NCI-H69 (cell line): ENCODE results near the gene PGRMC2.
A peak's percentile ranks its signal among the peaks of the same experiment; 100 is the strongest.

Source experiments
- DNase-seq: peaks from one replicate; lab custom pipeline; 2025; lab: John Stamatoyannopoulos, UW

PGRMC2 gene

GRCh38 chr4:128298852-128299251, 11.2 kb upstream of the PGRMC2 start:
- DNase-seq: peak; percentile 5

GRCh38 chr4:128298146-128298758, 10.6 kb upstream of the PGRMC2 start:
- no peak for DNase-seq

- DNase-seq: no peak
Observed at GRCh38 chr4:128295255-128295654, 7.6 kb upstream of the PGRMC2 start.

GRCh38 chr4:128294464-128294863, 6.9 kb upstream of the PGRMC2 start:
- DNase-seq: no peak

GRCh38 chr4:128292349-128292748, 4.7 kb upstream of the PGRMC2 start:
- DNase-seq: no peak

- DNase-seq: no peak
Observed at GRCh38 chr4:128291096-128291495, 3.5 kb upstream of the PGRMC2 start.

GRCh38 chr4:128290526-128290925, 2.9 kb upstream of the PGRMC2 start:
- DNase-seq: no peak

GRCh38 chr4:128289523-128290158, 2.0 kb upstream of the PGRMC2 start:
- no peak for DNase-seq

- DNase-seq: peak; percentile 68
Observed at GRCh38 chr4:128288689-128289106, 1.1 kb upstream of the PGRMC2 start.

GRCh38 chr4:128287871-128288688, 467 bp upstream of the PGRMC2 start:
- DNase-seq: peak; percentile 99

- peak; percentile 42 for DNase-seq
Observed at GRCh38 chr4:128286474-128287058, 1.0 kb downstream of the PGRMC2 start.

GRCh38 chr4:128285085-128285997, 2.3 kb downstream of the PGRMC2 start:
- no peak for DNase-seq

- peak; percentile 8 for DNase-seq
Observed at GRCh38 chr4:128284317-128284716, 3.3 kb downstream of the PGRMC2 start.

- DNase-seq: no peak
Observed at GRCh38 chr4:128283071-128283470, 4.5 kb downstream of the PGRMC2 start.

GRCh38 chr4:128282516-128282915, 5.1 kb downstream of the PGRMC2 start:
- DNase-seq: no peak

GRCh38 chr4:128281354-128281753, 6.3 kb downstream of the PGRMC2 start:
- DNase-seq: no peak

GRCh38 chr4:128279624-128280225, 7.9 kb downstream of the PGRMC2 start:
- no peak for DNase-seq

GRCh38 chr4:128277856-128278255, 9.8 kb downstream of the PGRMC2 start:
- DNase-seq: peak; percentile 3

GRCh38 chr4:128275346-128275745, 12.3 kb downstream of the PGRMC2 start:
- DNase-seq: no peak

GRCh38 chr4:128271551-128271950, 16.1 kb downstream of the PGRMC2 start:
- DNase-seq: no peak

- no peak for DNase-seq
Observed at GRCh38 chr4:128268970-128269369, 18.6 kb downstream of the PGRMC2 start.
